ENCODE results near the gene TLK1. TPM values are rescaled to one million over a fixed set of nuclear protein-coding genes. Genes with fewer than 3 reads are reported as not detected.

Gene TLK1
- total and polyA plus RNA-seq, 4 donors = 8.5 to 54.4 (median 27.3) TPM

DNA sequence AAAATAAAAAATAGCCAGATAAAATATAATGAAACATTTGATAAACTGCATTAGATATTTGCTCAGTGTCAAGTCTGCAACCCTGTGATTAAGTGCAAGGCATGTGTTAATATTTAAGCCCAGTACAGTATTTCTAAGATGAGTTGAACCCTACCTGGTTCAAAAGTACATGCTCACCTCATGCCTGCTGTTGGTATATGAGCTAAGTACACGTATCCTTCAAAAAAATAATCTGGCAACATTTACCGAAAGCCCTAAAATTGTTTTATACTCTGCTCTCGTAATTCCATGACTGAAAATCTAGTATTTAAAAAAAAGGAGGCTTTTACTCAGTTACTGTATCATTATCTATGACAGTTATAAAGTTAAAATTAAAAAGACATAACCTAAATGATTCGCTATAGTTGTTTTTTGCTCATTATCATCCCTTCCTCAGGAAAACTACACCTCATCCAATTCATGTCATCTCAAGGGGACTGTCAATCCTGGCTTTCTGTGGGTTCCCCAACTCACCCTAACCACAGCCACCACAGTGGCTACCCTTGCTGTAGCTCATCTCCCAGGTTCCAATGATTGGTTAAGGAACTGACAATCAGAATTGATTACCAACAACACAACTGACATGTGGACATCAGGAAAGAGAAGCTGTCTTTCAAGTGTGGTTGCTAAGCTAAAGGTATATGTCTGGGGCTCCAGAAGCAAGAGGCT is 10.6 kb downstream of the TLK1 start:
- TF ChIP-seq, protein P1, sequence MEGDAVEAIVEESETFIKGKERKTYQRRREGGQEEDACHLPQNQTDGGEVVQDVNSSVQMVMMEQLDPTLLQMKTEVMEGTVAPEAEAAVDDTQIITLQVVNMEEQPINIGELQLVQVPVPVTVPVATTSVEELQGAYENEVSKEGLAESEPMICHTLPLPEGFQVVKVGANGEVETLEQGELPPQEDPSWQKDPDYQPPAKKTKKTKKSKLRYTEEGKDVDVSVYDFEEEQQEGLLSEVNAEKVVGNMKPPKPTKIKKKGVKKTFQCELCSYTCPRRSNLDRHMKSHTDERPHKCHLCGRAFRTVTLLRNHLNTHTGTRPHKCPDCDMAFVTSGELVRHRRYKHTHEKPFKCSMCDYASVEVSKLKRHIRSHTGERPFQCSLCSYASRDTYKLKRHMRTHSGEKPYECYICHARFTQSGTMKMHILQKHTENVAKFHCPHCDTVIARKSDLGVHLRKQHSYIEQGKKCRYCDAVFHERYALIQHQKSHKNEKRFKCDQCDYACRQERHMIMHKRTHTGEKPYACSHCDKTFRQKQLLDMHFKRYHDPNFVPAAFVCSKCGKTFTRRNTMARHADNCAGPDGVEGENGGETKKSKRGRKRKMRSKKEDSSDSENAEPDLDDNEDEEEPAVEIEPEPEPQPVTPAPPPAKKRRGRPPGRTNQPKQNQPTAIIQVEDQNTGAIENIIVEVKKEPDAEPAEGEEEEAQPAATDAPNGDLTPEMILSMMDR (IDR thresholded peaks at IDR 0.05; ENCODE audit: control extremely low read depth, extremely low read depth) = no peak
- H3K4me1 ChIP-seq (ENCODE audit: control insufficient read depth in 5 of 5, insufficient read depth in 5 of 5, low read length in 5 of 5) = peaks cover 0 to 8% (median 2%) of the 10 kb centered on the region in 5 donors

DNA sequence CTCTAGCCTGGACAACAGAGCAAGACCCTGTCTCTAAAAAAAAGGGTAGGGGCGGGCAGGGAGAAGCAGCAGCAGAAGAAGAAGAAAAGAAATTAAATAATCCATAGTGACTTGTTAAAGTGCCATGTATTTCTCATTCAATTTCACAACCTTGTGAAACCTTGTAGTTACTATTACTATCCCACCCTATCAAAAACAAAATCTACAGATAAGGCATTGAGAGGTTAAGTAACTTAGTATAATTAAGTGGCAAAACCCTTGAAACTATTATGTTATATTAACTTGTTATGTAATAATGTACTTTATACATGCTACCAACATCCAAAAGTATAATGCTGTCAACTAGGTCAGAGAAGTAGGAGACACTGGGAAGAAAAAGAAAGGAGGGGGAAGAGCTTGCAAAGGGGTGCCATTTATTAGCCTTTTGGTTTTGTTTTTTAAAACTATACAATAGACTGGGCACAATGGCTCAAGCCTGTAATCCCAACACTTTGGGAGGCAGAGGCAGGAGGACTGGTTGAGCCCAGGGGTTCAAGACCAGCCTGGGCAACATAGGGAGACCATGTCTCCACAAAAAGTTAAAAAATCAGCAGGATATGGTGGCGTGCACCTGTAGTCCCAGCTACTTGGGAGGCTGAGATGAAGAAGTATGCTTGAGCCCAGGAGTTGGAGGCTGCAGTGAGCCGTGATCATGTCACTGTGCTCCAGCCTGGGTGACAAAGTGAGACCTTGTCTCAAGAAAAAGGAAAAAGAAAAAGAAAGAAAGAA is 11.3 kb downstream of the TLK1 start:
- Histone ChIP-seq H3K4me3 (no peak overlapping the region), H3K9me3 (ENCODE audit: control insufficient read depth in 4 of 4, insufficient read depth in 3 of 4, low read length in 3 of 4) (no peaks in the 10 kb centered on the region), H3K27ac (ENCODE audit: low read depth in 1 of 2, low read length in 1 of 2) (no peak overlapping the region), H3K36me3 (ENCODE audit: control insufficient read depth in 4 of 4, insufficient read depth in 4 of 4, low read length in 4 of 4) (no peaks in the 10 kb centered on the region), H3K27me3 (ENCODE audit: control insufficient read depth in 3 of 3, insufficient read depth in 3 of 3, low read length in 2 of 3) (no peaks in the 10 kb centered on the region), H3K9ac (ENCODE audit: insufficient read depth in 1 of 2, low read length in 2 of 2) (no peak overlapping the region), H3K4me1 (ENCODE audit: control insufficient read depth in 5 of 5, insufficient read depth in 5 of 5, low read length in 5 of 5) (peaks cover 0 to 7% (median under 1%) of the 10 kb centered on the region in 5 donors)
- WGBS, 2 donors = 96 to 100% methylated on average over 3 of the region's 3 CpGs
- DNase-seq = no peak
- TF ChIP-seq, protein P1 (IDR thresholded peaks at IDR 0.05; ENCODE audit: control extremely low read depth, extremely low read depth) = no peak
- no peak for ATAC-seq (ENCODE audit: insufficient read depth, low FRiP score)

More for the DNA sequence above, 10.6 kb downstream of the TLK1 start:
- Histone ChIP-seq H3K4me3 (no peak overlapping the region), H3K27me3 (ENCODE audit: control insufficient read depth in 3 of 3, insufficient read depth in 3 of 3, low read length in 2 of 3) (no peaks in the 10 kb centered on the region), H3K9me3 (ENCODE audit: control insufficient read depth in 4 of 4, insufficient read depth in 3 of 4, low read length in 3 of 4) (no peaks in the 10 kb centered on the region), H3K27ac (ENCODE audit: low read depth in 1 of 2, low read length in 1 of 2) (no peak overlapping the region), H3K9ac (ENCODE audit: insufficient read depth in 1 of 2, low read length in 2 of 2) (no peak overlapping the region), H3K36me3 (ENCODE audit: control insufficient read depth in 4 of 4, insufficient read depth in 4 of 4, low read length in 4 of 4) (no peaks in the 10 kb centered on the region)
- WGBS, 2 donors = 92 to 93% methylated on average over 4 of the region's 4 CpGs
- ATAC-seq (ENCODE audit: insufficient read depth, low FRiP score) (no peak), DNase-seq (no peak)

DNA sequence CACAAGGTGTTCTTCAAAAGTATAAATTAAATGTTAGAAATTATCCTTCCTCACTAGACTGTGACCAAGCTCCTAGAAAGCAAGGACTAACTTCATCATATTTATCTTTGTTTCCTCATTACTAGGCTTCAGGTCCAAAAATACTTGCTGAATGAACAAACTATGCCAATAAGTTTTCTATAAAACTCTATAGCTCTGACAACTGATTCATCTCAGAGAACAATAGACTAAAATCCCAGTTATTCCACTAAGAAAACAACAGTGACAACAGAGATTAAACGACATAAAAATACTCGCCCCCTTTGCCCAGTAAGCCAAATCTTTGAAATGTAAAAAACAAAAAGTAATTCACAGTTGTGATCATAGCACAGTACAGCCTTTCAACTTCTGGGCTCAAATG is 13.6 kb downstream of the TLK1 start:
- no peak for ATAC-seq (ENCODE audit: insufficient read depth, low FRiP score)
- no peak for DNase-seq
- H3K27ac ChIP-seq (ENCODE audit: low read depth in 1 of 2, low read length in 1 of 2) = peak overlapping the region in 1 of 2 donors; percentile 9
- H3K9ac ChIP-seq (ENCODE audit: insufficient read depth in 1 of 2, low read length in 2 of 2) = no peak overlapping the region
- H3K36me3 ChIP-seq (ENCODE audit: control insufficient read depth in 4 of 4, insufficient read depth in 4 of 4, low read length in 4 of 4) = no peaks in the 10 kb centered on the region
- H3K27me3 ChIP-seq (ENCODE audit: control insufficient read depth in 3 of 3, insufficient read depth in 3 of 3, low read length in 2 of 3) = no peaks in the 10 kb centered on the region
- H3K4me3 ChIP-seq = no peak overlapping the region
- peaks cover 0 to 5% (median 0%) of the 10 kb centered on the region in 5 donors for H3K4me1 ChIP-seq (ENCODE audit: control insufficient read depth in 5 of 5, insufficient read depth in 5 of 5, low read length in 5 of 5)
- H3K9me3 ChIP-seq (ENCODE audit: control insufficient read depth in 4 of 4, insufficient read depth in 3 of 4, low read length in 3 of 4) = no peaks in the 10 kb centered on the region
- TF ChIP-seq, protein P1 (IDR thresholded peaks at IDR 0.05; ENCODE audit: control extremely low read depth, extremely low read depth) = no peak
- 68 to 74% methylated on average over 2 of the region's 2 CpGs for WGBS, 2 donors

All from lung (tissue), 12 donors.